ENCODE data around the gene ELP1. TPM values are rescaled to one million over a fixed set of nuclear protein-coding genes. Genes with fewer than 3 reads are reported as not detected.

ELP1 gene
- total and polyA plus RNA-seq, 8 donors, result 22.9 to 50.6 (median 44.3) TPM

- peak; percentile 77 for ATAC-seq
- TF ChIP-seq, protein P1, sequence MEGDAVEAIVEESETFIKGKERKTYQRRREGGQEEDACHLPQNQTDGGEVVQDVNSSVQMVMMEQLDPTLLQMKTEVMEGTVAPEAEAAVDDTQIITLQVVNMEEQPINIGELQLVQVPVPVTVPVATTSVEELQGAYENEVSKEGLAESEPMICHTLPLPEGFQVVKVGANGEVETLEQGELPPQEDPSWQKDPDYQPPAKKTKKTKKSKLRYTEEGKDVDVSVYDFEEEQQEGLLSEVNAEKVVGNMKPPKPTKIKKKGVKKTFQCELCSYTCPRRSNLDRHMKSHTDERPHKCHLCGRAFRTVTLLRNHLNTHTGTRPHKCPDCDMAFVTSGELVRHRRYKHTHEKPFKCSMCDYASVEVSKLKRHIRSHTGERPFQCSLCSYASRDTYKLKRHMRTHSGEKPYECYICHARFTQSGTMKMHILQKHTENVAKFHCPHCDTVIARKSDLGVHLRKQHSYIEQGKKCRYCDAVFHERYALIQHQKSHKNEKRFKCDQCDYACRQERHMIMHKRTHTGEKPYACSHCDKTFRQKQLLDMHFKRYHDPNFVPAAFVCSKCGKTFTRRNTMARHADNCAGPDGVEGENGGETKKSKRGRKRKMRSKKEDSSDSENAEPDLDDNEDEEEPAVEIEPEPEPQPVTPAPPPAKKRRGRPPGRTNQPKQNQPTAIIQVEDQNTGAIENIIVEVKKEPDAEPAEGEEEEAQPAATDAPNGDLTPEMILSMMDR (IDR thresholded peaks at IDR 0.05), result peak; percentile 56 to 60
- intact Hi-C loops (cut with DNase I), result no loop called here
Measured at GRCh38 chr9:108953983-108954574, 20.2 kb upstream of the ELP1 start.

GRCh38 chr9:108951578-108951977 lies 17.7 kb upstream of the ELP1 start:
- ATAC-seq, result no peak
- intact Hi-C loops (cut with DNase I), result no loop called here
- H3K4me1 ChIP-seq, result peaks cover 0 to 4% of the 10 kb centered on the region in 2 donors

More at GRCh38 chr9:108953983-108954574, 20.2 kb upstream of the ELP1 start:
- Histone ChIP-seq H3K27me3 (no peaks in the 10 kb centered on the region), H3K27ac (no peak overlapping the region), H3K4me1 (peaks cover 0 to 4% of the 10 kb centered on the region in 2 donors), H3K36me3 (no peaks in the 10 kb centered on the region), H3K9me3 (no peaks in the 10 kb centered on the region), H3K4me3 (no peak overlapping the region)
- peak in 1 of 4 donors; percentile 65 for DNase-seq

GRCh38 chr9:108950168-108950567 lies 16.2 kb upstream of the ELP1 start:
- H3K4me1 ChIP-seq, result peaks cover 0 to 4% of the 10 kb centered on the region in 2 donors
- no peak overlapping the region for H3K4me3 ChIP-seq
- H3K36me3 ChIP-seq, result no peaks in the 10 kb centered on the region
- ATAC-seq (no peak), DNase-seq (no peak)
- intact Hi-C loops (cut with DNase I), result no loop called here
- no peaks in the 10 kb centered on the region for H3K27me3 ChIP-seq
- no peak overlapping the region for H3K27ac ChIP-seq
- TF ChIP-seq, protein P1 (IDR thresholded peaks at IDR 0.05), result no peak
- no peaks in the 10 kb centered on the region for H3K9me3 ChIP-seq

More at GRCh38 chr9:108951578-108951977, 17.7 kb upstream of the ELP1 start:
- H3K27me3 ChIP-seq, result no peaks in the 10 kb centered on the region
- H3K4me3 ChIP-seq, result no peak overlapping the region
- H3K9me3 ChIP-seq, result no peaks in the 10 kb centered on the region
- DNase-seq, result no peak
- no peak overlapping the region for H3K27ac ChIP-seq
- TF ChIP-seq, protein P1 (IDR thresholded peaks at IDR 0.05), result no peak
- no peaks in the 10 kb centered on the region for H3K36me3 ChIP-seq

DNA sequence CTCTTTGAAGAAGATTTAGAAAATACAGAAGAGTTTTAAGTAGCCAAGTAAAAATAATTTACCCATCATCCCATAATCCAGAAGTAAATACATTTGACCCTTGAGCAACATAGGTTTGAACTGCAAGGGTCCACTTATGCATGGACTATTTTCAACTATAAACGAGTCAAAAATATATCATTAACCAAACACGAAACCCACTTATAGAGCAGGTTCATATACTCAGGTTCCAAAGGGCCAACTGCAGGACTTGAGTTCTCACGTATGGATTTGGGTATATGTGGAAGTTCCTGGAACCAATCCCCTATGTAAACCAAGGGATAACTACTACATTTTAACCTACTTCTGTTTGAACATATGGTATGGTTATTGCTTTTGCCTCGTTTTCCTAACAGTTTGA lies 6.1 kb upstream of the ELP1 start:
- intact Hi-C loops (cut with DNase I), result no loop called here
- no peak for DNase-seq
- no peak for ATAC-seq

GRCh38 chr9:108937561-108938305 lies 3.8 kb upstream of the ELP1 start:
- intact Hi-C loops (cut with DNase I), result no loop called here
- no peak for DNase-seq

More for the DNA sequence above, 6.1 kb upstream of the ELP1 start:
- TF ChIP-seq, protein P1 (IDR thresholded peaks at IDR 0.05), result no peak
- Histone ChIP-seq H3K4me3 (no peak overlapping the region), H3K9me3 (no peaks in the 10 kb centered on the region), H3K27ac (no peak overlapping the region), H3K4me1 (peaks cover under 1 to 9% of the 10 kb centered on the region in 2 donors), H3K36me3 (peaks cover 0 to 56% of the 10 kb centered on the region in 2 donors), H3K27me3 (no peaks in the 10 kb centered on the region)

More at GRCh38 chr9:108937561-108938305, 3.8 kb upstream of the ELP1 start:
- Histone ChIP-seq H3K4me3 (no peak overlapping the region), H3K27me3 (no peaks in the 10 kb centered on the region), H3K27ac (no peak overlapping the region), H3K4me1 (peaks cover 7 to 20% of the 10 kb centered on the region in 2 donors), H3K36me3 (peaks cover 0 to 44% of the 10 kb centered on the region in 2 donors), H3K9me3 (no peaks in the 10 kb centered on the region)
- no peak for ATAC-seq
- TF ChIP-seq, protein P1 (IDR thresholded peaks at IDR 0.05), result no peak
